ENCODE data around the gene PDSS2.
"Not testable (repeated sequence)": the region's sequence is repeated elsewhere in the genome, so short reads cannot be mapped to it uniquely, and the experiment has no call there.

The PDSS2 gene

DNA sequence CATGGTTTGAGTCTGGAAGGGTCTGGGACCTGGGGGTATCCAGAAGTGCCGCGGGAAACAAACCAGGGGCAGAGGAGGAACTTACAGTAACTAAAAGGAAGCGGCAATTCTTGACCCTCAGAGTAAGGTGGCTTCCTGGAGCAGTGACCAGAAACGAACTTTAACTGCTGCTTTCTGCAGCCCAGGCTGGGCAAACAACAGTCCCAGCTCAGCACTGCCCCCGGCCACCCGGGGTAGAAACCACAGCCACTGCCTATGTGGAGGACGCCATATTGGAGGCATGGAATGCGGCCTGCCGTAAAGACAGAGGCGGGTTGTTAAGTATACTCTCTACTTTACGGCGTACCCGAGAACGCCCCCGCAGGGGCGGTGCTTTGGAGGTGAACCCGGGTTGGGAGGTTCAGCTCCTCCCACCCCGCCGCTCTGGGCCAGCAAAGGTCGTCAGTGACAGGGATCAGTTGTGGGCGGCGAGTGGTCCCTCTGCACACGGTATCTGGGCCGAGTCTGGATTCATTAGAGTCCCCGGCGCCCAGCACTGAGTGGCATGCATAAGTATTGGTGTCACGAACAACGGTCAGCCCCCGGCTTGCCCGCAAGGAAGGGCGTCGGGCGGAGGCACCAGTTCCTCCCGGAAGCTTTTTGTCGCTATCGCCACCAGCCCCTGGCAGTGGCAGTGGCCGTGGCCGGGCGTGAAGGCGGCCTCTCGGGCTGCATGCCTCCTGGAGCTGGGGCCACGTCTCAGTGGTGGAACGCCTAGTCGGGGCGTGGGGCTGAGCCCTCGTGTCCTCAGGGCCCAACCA is at the start of gene PDSS2:
TSS of gene PDSS2 (minus strand) at position 282 of the 800 bp plus-strand sequence. CDS start at position 3, 279 bp downstream.
- DNase-seq = peak; percentile 99

- DNase-seq = no peak
Measured at GRCh38 chr6:107506145-107506544, 46.8 kb upstream of the PDSS2 start.

- no peak for DNase-seq
Measured at GRCh38 chr6:107504270-107505026, 45.1 kb upstream of the PDSS2 start.

DNA sequence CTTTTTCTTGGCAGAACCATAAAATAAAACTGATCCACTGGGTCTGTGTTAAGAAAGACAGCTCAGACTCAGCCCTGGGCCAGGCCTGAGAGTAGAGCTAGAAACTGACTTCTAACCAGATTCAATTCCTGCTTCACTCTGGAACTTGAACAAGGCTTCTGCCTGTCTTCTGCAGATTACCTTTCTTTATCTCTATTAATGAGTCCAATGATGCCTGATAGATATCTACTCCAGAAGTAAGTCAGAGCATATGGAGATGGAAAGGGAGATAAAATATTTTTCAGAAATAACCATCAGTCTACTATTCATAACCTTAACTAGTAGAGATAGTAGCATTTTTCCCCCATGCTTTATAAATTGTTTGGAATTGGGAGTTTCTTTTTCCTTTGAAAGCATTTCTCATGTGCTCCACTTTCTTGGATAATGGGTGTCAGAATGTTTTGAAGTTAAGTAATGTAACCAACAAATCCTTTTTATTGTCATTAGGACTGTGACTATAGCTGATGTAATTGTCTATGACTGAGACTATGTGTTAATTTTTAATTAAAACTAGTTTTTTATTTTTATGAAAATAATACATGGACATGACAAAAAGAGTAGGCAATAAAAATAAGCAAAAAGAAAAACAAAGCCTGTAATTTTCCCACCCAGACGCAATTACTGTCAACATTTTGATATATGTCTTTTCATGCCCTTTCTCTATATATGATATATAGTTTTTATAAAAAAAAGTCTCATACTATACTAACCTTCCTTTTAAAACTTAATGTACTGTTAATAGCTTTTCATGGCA is 37.7 kb upstream of the PDSS2 start:
- no peak for DNase-seq

- DNase-seq = no peak
Measured at GRCh38 chr6:107495971-107496370, 36.6 kb upstream of the PDSS2 start.

DNA sequence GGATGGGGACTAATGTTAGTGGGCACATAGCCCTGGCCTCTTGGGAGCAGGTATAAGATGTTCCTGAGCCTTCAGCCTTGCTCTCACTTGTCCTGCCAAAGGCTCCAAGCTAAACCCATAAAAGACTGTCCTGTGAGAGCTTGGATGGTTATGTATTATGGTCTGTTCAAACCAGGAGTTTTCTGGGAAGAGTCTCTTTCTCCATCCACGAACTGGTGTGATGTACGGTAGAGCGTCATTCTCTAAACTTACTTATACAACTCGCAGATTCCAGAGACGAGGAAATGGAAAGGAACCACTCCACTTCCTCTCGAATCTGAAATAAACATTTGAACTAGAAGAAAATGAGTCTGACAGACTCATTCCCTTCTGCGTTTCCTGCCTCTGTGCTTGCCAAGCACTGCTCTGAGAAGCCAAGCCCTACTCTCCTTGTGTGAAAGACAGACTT is 35.9 kb upstream of the PDSS2 start:
- no peak for DNase-seq

GRCh38 chr6:107493158-107494057 is 34.0 kb upstream of the PDSS2 start:
- DNase-seq = no peak

DNA sequence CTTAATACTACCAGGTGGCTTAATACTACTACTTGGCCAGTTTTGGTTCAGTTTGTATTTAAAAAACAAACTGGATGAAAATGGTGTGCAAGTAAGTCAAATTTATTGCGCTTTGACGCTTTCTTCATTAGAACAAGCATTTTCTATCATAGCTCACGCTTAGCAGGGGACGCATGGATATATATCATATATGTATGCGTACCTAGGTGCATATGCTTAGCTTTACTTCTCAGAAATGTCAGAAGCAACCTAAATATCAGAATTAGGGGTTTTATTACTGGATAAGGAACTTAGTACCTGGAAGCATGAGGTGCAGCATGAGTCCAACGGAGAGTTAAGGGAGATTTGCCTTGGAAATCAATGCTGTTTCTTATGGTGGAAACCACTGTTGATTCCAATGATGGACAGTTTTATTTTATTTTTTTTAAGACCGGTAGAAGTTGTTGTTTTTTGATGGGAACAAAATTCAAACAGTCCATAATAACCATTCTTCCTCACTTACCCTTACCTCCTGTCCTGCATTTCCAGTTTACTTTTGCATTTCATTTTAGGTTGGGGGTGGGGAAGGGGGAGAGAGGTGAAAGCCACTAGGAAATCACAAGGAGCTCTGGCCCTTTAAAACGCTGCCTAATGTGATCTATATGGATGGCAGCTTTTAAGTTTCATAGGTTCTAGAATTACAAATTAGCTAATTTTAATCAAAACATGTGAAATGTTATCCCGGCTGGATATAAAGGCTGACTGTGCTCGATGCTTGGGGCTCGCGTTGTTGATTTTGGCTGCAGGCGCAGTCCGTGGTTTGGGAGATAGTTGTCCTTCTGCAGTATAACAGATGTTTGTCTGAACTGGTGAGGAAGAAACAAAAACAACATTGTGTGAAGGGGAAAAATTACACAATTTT is 32.6 kb upstream of the PDSS2 start:
- DNase-seq = no peak

DNA sequence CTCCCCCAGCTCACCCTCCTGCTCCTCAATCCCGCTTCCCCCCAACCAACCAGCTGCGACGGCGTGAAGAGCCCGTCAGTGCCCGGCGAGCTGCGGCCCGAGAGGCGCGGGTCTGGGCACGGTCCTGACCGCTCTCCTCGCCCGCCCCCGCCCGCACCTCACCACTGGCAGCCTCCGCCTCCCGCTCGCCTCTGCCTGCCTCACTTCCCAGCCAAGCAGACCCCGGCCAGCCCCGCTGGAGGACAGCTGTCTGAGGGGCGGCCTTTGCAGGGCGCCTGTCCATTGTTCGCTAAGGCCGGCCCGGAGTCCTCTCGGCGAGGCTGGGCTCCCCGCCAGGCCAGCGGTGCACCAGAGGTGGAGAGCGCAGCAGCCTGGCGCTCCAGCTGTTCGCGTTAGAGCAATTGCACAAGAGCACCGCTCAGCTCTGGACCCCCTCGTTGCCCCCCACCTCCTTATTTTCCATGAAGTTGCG is 31.8 kb upstream of the PDSS2 start:
- DNase-seq = peak; percentile 4

DNA sequence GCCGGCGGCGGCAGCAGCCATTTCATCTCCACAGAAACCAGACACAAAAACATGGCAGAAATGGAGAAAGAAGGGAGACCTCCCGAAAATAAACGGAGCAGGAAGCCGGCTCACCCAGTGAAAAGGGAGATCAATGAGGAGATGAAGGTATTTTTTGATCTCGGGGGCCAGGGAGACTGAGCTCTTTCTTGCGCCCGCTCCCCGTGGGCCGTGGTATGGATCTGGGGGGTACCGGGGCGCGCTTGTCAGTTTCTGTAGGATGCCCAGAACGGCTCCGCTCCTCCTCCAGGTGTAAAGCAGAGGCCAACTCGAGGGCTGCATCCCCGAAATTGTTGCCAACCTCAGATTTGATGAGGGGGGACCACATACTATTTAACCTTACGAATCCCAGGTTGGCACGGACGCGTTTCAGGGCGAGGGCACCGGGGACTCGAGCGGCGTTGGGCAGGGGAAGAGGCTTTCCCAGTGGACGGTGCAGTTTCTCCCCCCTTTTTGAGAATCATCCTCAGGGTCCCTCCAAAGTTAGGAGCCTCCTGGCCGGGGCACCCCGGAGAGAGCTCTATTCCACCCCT is 31.3 kb upstream of the PDSS2 start:
- no peak for DNase-seq

DNA sequence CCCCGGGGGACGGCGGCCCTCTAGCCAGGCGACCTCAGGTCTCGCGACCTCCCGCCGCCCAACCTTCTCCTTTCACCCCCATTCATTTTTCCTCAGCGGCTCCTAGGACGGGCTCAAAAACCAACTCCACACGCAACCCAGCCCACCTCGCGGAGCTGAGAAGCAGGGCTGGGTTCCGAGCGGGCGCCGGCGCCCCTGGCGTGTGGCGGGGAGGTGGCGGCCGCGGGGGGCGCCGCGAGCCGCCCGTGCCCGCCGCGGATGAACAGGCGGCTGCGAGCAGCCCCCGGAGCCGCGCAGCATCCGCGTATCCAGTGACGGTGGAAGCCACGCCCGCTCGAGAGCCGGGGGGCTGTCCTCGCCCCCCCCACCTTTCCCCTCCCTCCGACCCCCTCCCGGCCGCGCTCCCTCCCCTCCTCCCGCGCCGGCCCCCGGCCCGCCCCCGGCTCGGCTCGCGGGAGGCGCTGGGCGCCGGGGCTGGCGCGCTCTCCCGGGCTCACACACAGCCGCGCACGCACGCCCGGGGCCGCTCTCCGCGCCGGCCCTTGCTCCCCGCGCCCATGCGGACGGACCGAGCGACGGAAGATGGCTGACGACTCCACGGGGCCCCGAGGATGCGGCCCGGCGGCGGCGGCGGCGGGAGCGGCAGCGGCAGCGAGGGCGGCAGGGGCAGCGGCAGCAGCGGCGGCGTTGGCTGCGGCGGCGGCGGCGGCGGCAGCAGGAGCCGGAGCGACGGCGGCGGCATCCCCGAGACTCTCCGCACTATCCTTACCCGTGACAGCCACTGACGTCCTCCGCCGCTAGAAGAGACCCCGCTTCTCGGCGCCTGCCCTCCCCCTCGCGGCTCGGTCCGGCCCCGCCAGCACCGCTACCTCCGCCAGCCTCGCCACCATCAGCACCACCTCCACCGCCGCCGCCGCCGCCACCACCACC is 30.5 kb upstream of the PDSS2 start, which contains the start of gene SOBP:
TSS of gene SOBP (plus strand) at position 482 of the 930 bp plus-strand sequence. CDS start 500 bp downstream, outside the sequence.
- peak; percentile 44 for DNase-seq

GRCh38 chr6:107488875-107489635 is 29.7 kb upstream of the PDSS2 start:
- peak; percentile 15 for DNase-seq

- DNase-seq = no peak
Measured at GRCh38 chr6:107488174-107488874, 29.0 kb upstream of the PDSS2 start.

GRCh38 chr6:107485157-107485556 is 25.8 kb upstream of the PDSS2 start:
- no peak for DNase-seq

DNA sequence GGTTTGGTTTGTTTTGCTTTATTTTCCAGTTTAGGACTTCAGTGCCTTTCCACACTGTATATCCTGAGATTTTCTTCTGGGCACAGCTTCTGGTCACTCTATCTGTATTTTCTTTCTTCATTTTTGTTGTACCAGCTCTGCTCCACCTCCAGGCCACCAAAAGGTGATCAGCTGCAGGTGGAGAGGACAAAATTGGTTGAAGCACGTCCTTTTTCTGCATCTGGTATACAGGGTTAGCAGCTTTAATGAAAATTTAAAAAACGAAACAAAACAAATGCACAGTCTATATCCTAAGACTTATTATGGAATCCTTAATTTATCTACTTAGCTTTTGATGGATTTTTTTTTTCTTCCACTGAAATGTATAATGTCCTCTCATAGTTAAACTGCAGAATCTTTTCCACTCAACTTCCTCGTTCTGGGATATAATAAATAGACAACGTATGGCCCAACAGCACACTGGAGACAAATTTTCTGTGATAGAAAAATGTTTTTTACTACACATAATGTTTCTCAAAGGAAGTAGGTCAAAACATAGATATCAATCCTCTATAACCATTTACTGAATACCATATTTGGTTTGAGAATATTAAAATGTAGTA is 19.8 kb upstream of the PDSS2 start:
- DNase-seq = no peak

- not testable (repeated sequence) for DNase-seq
Measured at GRCh38 chr6:107475826-107476225, 16.5 kb upstream of the PDSS2 start.

DNA sequence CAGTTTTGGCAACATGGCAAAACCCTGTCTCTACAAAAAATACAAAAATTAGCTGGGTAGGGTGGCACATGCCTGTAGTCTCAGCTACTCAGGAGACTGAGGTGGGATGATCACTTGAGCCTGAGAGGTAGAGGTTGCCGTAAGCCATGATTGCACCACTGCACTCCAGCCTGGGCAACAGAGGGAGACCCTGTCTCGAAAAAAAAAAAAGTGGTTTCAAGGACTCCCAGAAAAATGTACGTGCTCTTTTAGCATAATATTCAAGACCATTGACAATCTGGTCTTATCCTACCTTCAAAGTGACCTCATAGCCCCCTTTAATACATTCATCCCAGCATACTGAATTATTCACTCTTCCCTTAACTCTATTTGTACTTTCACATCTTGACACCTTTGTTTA is 16.0 kb upstream of the PDSS2 start:
- not testable (repeated sequence) for DNase-seq
